NCI-H345 treated with DMSO at 0.1 percent for 48 hours (cell line): Measurements from ENCODE around the gene UPK3A.
"Not testable (repeated sequence)": the region's sequence is repeated elsewhere in the genome, so short reads cannot be mapped to it uniquely, and the experiment has no call there.

Experiments
- DNase-seq: peaks from one replicate; lab custom pipeline; 2025; ENCODE audit not compliant: unreplicated experiment; lab: John Stamatoyannopoulos, UW

UPK3A gene

DNA sequence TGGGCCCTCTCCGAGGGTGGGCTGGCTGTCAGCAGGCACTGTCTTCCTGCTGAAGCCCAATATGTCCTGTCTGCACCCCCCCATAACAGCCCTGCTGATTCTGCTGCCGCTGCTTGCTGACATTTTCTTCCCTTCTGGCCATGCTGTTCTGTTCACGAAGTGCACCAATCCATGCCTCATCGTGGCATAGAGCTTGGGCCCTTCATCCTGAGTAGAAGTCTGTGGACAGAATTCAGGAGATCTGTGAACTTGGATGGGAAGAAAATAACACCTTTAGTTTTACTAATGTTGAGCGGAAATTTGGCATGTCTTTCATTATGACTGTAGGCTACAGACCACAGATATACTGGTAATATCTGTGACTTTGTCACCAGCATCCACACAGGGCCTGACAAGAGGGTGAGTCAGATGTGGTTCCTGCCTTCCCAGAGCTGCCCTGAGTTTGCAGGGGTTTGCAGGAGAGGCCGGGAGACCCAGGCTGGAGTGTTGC, 29.9 kb upstream of the UPK3A start:
- no peak for DNase-seq

DNA sequence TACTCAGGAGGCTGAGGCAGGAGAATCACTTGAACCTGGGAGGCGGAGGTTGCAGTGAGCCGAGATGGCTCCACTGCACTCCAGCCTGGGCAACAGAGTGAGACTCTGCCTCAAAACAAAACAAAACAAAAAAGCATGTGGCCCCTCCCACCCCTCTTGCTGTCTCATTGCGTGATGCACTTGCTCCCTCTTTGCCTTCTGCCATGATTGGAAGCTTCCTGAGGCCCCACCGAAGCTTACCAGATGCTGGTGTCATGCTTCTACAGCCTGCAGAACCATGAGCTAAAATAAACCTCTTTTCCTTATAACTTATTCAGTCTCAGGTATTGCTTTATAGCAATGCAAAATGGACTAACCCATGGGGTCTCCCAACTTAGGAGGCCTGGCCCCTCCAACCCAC, 26.8 kb upstream of the UPK3A start:
- DNase-seq = not testable (repeated sequence)

DNA sequence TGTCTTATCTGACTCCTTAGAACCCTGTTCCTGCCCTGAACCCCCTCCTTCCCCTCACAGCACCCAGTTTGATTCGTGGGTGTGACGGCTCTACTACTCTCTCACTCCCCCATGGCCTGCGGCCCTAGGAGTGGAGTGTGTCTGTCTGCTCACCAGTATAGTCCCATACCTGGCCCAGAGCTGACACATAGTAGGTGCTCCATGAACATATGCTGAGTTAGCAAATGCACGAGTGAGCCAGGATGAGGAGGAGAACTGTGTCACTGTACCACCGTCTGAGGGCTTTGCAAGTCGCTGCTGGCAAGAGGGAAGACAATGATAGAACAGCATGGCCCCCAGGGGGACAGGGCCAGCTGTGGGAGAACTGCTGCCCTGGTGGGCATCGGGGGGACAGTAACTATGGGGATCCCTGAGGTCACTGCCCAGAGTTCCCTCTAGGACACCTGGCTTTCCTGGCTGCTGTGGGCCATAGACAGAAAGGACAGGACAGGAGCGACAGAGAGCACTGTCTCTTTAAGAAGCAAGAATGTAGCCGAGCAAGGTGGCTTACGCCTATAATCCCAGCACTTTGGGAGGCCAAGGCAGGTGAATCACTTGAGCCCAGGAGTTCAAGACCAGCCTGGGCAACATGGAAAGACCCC, 24.9 kb upstream of the UPK3A start:
- DNase-seq = no peak

DNA sequence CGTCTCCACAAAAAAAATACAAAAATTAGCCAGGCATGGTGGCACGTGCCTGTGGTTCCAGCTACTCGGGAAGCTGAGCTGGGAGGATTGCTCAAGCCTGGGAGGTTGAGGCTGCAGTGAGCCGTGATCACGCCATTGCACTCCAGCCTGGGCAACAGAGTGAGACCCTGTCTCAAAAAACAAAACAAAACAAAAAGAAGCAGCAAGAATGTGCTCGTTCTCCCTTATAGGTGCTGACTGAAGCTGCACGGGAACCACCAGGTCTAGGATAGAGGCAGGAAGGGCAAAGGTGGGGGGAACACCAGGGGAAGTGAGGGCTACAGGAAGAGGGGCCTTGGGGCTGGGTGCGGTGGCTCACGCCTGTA, 24.4 kb upstream of the UPK3A start:
- DNase-seq = not testable (repeated sequence)

DNA sequence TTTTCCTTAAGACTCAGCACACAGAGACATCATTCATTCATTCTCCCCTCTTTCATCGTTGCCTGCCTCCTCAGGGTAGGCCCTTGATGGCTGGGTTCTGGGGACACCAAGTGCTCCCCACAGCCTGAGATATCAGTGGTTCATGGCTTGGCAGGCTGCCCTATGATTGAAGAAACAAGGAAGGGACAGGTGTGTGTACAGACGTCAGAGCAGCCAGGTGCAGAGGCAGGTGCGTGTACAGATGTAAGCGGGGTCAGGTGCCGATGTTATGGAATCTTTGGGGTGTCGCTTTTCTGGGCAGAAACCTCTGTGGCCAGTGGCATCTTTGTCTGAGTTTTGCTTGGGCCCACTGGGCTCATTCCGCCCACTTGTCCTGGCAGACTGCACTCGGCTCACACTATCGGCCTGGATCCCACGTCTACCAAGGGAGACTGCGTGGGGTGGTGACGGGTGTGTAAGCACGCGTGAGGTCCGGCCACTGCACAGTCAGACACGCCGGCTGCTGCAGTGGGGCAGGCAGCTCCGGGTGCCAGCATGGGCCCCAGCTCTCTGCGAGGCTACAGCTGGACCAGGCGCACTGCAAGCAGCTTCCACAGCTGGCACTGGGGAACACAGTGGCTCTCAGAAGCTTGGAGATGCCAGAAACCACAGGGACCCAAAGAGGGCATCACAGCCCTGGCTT, 23.2 kb upstream of the UPK3A start:
- DNase-seq = no peak

DNA sequence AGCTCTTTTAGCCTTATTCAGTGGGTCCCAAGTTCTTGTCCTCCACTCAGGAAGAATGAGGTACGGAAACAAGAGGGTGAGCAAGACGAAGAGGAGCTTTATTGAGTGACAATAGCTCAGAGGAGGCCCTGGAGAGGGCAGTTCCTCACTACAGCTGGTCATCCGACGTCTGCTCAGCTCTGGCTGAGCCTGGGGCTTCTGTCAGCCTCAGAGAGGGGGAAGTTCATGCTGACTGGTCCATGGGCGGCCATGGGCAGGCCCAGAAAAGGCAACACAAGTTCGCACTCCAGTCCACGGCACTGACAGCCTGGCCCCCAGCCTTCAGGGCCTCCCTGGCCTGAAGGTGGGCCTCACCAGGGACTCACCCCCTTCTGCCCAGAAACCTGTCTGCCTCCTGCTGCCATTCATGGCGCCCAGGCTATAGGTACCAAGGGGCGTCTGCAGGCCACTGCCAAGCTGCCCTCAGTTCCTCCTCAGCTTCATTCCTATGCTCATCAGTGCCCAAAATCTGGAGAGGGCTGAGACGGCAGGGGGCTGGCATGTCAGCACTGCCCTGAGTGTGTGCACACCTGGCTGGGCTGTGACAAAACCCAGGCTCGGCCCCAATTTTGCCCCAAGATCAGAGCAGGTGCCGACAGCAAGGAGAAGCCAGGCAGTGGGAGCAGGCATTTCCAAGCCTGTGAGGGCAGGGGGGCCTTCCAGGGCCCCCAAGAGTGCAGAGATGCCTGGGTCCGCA, 22.4 kb upstream of the UPK3A start:
- no peak for DNase-seq

DNA sequence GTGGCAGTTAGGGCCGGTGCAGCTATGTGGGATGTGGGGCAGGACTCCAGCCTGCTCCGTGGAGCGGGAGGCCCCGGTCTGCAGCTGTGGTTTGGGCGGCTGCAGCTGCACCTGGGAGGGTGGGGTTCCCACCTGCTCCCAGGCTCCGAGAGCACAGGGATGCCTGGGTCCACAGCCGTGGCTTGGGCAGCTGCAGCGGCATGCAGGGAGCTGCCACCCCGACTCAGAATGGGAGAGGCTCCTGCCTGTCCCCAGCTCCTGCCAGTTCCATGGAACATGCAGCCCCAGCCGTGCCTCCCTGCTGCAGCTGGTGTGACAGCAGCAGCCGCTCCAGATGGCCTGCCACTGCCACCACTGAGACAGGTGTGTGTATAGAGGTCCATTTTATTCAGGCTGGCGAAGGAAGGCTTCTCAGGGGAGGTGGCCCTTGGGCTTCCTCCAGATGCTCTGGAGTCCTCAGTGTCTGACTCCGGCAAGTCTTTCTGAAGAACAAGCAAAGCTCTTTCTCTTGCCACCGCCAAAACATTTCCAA, 21.8 kb upstream of the UPK3A start:
- no peak for DNase-seq

DNA sequence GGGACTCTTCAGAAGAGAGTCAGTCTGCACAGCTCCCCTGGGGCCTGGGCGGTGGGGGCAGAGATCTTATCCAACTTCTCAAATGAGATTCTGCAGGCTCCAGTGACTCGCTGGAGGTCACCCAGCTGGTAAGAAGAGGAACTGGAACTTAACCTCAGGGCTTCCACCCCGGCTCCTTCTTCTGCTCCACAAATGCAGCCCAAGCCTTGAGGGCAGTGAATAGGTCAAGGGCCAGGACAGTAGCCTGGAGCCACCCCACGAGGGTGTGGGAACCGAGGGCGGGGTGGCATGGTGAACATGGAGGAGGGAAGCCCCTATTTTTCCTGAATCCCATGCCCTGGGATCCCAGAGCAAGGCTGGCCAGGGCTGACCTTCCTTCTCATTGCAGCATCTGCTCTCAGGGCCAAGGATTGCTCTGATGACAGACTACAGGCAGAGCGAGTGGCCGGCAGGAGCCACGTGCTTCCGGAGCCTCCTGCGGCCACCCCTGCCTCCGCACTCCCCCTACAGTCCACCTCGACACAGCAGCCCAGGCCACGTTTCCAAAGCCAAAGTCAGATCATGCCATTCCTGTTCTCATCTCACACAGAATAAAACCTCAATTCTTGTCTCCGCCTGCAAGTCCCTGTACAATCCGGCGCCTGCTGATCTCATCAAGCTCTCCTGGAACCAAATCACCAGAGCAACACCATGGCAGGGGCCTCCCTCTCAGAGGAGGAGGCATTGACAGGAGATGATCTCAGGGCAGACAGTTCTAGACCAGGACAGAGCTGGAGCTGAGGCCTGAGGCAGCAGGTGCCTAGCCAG, 21.1 kb upstream of the UPK3A start:
- DNase-seq = no peak

DNA sequence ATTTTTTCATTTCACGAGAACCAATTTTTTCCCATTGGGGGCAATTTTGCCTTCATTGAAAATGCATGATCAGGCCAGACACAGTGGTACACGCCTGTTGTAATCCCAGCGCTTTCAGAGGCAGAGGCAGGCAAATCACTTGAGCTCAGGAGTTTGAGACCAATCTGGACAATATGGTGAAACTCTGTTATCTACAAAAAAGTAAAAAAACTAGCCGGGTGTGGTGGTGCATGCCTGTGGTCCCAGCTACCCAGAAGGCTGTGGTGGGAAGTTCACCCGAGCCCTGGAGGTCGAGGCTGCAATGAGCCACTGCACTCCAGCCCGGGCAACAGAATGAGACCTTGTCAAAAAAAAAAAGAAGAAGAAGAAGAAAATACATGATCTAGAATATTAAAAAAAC, 19.2 kb upstream of the UPK3A start:
- no peak for DNase-seq

DNA sequence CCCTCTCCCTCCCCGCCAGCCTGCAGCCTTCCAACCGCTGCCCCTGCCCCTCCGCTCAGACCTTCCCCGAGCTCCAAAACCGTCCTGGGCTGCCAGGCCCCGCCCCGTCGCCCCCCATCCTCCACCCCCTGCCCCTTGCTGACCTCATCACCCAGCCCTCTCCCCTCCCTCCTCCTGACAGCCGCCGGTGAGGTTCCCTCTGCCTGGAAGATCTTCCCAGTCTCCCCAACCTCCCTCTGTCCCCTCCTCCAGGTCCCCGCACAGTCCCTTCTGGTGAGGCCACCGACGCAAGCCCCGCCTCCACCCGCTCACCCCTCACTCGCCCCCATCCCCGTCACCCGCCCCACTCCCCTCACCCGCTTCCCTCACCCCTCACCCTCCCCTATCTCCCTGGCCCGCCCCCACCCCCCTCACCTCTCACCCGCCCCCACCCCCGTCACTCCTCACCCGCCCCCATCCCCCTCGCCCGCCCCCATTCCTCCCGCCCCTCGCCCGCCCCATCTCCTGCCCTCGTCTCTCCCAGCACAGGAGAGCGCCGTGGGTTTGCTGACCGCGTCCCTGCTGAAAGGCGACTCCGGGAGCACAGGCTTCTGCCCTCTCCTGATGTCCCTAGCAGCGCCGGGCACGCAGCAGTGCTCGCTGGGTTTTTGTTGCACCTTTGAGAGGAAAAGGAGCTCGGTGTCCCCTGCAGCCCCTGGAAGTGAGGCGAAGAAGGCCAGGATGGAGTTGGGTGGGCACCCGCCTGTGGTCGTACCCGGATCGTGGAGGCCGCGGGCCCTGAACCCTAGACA, 16.4 kb upstream of the UPK3A start:
- DNase-seq = no peak

DNA sequence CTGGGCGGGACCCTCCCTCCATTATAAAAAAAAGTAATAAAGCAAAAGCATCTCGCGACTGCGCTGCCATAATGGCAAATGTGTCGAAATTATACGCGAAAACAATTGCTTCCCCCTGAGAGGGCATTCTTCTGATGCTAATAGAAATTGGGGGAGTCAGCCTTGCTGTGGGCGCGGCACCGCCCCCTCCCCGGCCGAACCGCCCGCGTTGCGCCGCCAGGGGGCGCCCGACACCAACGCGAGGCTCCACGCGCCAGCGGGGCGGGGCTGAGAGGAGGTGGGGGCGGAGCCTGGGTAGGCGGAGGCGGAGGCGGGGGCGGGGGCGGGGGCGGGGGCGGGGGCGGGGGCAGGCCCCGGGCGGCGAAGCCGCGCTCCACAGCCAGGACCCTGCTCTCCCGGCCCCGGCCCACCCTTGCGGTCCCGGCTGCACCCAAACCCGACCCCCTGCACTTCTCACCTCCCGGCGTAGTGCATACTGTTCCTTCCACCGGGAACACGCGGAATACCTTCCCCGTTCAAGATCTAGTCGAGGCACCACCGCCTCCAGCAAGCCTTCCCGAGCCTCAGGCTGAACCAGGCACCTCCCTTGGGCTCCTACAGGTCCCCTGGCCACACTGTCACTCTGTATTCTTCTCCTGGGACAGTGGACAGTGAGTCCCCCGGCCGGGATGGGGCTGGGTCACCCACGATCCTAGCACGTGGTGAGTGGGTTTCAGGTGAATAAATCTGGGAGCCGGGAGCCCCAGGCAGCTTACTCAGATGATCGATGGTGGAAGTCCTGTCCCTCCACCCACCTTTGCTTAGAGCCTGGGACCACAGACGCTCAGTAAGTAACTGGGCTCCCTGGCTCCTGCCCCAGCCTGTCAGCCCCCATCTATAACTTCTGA, 15.5 kb upstream of the UPK3A start:
- DNase-seq = peak; percentile 12

DNA sequence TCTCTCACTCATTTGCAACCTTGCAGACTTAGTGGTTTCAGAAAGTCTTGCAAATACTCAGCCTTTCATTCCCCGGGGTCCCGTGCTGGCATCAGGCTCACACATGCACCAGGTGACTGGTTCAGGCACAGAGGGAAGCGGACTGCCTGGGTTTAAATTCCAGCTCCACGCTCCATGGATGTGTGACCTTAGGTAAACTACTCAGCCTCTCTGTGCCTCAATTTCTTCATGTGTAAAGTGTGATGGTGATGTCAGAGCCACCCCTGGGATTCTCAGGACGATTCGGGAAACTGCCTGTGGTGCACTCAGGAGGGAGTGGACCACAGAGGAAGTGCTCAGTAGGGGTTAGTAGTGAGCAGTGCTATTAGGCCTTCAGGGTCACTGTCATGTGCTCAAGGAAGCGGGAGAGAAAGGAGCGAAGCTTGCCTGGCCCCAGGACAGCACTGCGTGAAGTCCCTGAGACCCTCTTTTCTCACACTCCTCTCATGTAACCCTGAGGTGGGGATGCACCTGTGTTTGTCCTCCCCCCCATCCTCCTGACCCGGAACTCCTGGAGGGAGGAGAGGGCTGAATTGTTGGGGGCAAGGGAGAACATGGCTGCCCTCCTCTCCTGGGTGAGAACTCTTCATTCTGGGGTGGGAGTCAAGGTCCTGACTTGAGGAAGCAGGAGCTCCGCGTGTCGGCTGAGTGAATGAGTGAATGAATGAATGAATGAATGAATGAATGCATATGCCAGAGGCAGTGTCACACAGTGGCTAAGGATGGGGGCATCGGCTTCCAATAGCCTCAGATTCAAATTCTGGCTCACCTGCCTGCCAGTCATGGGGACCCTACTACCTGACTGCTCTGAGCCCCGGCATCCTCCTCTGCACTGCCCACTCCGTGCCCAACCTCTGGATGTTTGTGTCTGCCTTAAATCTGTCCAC, 14.4 kb upstream of the UPK3A start:
- DNase-seq = no peak

DNA sequence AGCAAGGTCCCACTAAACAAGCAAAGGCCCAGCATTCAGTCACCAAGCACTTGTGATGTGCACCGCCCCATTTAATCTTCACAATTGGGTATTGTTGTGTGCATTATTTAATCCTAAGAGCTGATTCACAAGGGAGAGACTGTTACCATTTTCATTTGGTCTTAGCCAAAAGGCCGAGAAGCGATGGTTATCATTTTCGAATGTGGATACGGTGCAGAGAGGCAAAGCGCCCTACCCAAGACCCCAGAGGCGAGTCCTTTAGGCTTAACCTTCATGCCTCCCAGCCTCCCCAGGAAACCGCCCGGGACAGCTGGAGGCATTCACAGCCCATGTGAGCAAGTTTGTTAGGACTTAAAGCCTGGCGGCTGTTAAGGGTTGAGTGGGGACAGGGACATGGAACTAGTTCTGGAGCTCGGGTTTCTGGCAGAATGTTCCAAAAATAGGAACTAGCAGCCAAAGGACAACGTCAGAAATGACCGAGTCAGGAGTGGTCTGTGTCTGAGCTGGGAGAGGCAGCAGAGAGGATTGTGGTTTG, 13.0 kb upstream of the UPK3A start:
- DNase-seq = peak; percentile 64

DNA sequence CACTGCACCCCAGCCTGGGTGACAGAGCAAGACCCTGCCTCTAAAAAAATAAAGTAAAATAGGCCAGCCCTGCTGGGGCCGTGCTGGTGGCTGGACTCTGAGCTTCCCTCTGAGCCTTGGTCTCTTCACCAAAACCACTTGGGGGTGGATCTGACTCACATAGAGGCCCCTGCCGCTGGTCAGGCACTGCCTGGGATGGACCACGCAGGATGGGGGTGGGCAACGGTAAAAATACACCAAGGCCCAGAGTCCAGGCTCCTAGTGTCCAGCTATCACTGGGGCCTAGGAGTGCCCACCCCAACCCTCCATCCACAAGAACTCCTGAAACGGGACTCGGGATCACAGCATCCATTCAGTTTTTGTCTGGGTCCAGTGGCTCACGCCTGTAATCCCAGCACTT, 12.3 kb upstream of the UPK3A start:
- DNase-seq = no peak

DNA sequence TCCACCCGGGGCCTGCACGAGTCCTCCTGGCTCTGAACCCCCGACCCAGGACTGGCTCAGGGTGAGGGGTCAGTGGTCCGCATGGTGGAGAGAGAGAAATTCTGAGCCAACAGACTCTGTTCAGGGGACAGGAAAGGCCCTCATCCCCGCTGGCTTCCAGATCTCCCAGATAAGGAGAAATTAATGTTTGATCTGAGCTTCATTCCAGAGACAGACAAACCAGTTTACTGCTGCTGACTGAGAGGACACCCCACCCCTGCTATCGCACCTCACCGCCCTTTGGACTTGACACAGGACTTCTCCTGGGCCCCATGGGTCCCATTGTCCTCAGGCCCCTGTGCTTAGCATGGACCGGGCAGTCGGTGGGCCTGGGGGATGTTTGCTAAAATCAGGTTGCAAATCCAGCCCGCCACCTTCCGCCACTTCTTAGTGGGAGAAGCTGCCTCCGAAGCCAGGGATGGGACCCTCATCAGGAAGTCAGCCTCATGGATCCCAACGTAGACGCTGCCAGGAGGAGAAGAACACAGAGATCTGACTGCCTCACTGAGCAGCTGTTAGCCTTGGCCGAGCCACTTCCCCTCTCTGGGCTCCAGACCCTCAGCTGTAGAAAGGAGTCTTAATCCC, 11.2 kb upstream of the UPK3A start:
- no peak for DNase-seq

DNA sequence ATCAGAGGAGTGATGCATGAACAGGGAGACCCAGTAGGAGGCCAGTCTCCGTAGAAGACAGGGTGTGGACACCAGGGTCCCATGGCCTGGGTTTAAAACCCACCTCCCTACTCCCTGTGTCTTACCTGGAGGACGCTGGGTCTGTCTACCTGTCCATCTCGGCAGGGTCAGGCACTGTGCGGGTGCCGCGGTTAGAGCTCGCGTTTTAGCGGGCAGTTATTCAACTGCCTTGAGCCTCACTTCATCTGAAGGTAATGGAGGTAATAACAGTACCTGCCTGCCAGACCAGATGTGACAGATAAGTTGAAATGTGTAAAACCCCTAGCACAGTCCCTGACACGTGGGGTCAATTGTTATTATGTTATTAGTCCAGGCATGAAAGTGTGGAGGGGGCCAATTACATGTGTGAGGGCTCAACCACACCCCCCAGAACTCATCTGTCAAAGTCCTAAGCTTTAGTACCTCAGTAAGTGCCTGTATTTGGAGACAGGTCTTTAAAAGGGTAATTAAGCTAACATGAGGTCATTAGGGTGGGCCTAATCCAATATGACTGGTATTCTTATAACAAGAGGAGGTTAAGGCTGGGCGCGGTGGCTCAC, 8.1 kb upstream of the UPK3A start:
- DNase-seq = no peak

DNA sequence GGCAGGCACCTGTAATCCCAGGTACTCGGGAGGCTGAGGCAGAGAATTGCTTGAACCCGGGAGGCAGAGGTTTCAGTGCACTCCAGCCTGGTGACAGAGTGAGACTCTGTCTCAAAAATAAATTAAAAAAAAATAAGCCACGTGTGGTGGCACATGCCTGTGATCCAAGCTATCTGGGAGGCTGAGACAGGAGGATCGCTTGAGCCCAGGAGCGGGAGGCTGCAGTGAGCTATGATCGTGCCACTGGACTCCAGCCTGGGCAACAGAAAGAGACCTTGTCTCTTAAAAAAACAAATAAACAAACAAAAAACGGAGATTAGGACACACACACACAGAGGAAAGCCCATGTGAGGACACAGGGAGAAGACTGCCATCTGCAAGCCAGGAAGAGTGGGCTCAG, 7.0 kb upstream of the UPK3A start:
- DNase-seq = not testable (repeated sequence)
